GM10248 (cell line): ENCODE data around the gene MYO7A.

Source experiments
- CTCF ChIA-PET: fragments of 300-600 bp; sonication (Branson Sonifier 250); formaldehyde crosslinking; extraction: SDS; loops from one replicate; lab custom pipeline; 2021; ENCODE audit warnings: antibody characterized with exemption; lab: Yijun Ruan, JAX
- POLR2A ChIA-PET: fragments of 350-650 bp; sonication (Branson Sonifier 250); formaldehyde crosslinking; extraction: SDS; loops from one replicate; lab custom pipeline; 2020; ENCODE audit warnings: antibody characterized with exemption; lab: Yijun Ruan, JAX
- DNase-seq: peaks from one replicate; pipeline ENCODE4 v3.0.0; 2012; ENCODE audit errors: extremely low spot score
- CTCF ChIP-seq: IDR thresholded peaks from 2 replicates; pipeline ENCODE4 v1.5.1; 2012; ENCODE audit warnings: mild to moderate bottlenecking, low read depth; ENCODE audit errors: extremely low read depth, missing control alignments, control extremely low read depth

MYO7A gene

GRCh38 chr11:77141034-77141433 lies 13.0 kb downstream of the MYO7A start:
- no peak for TF ChIP-seq CTCF
- POLR2A ChIA-PET = no interaction called here
- CTCF ChIA-PET = no interaction called here
- DNase-seq = no peak

GRCh38 chr11:77141475-77141874 lies 13.4 kb downstream of the MYO7A start:
- ChIA-PET POLR2A (no interaction called here), CTCF (interaction anchor here (1.3 kb wide), 1 partner anchor 407 kb away, joined by 3 read pairs; no protein-coding TSS in a partner anchor)
- DNase-seq = no peak
- no peak for TF ChIP-seq CTCF

GRCh38 chr11:77142091-77142975 lies 14.3 kb downstream of the MYO7A start:
- POLR2A ChIA-PET = no interaction called here
- DNase-seq = no peak
- TF ChIP-seq CTCF = no peak
- CTCF ChIA-PET = interaction anchor here (1.1 to 1.3 kb wide), 2 partner anchors 15 to 406 kb away, joined by 3 to 6 read pairs; no protein-coding TSS in a partner anchor

- POLR2A ChIA-PET = no interaction called here
- CTCF ChIA-PET = interaction anchor here (1.1 kb wide), 1 partner anchor 17 kb away, joined by 6 read pairs; no protein-coding TSS in a partner anchor
- TF ChIP-seq CTCF = no peak
- DNase-seq = no peak
These were observed 15.5 kb downstream of the MYO7A start for GRCh38 chr11:77143405-77144020.

- no peak for DNase-seq
- CTCF ChIA-PET = interaction anchor here (4.0 kb wide), 1 partner anchor 17 kb away, joined by 16 read pairs; the partner anchor contains the start of gene MYO7A
- POLR2A ChIA-PET = no interaction called here
- no peak for TF ChIP-seq CTCF
These were observed 16.3 kb downstream of the MYO7A start for GRCh38 chr11:77144196-77144856.

- DNase-seq = no peak
- POLR2A ChIA-PET = interaction anchor here (0.6 kb wide), 1 partner anchor 97 kb away, joined by 3 read pairs; no protein-coding TSS in a partner anchor
- no peak for TF ChIP-seq CTCF
- CTCF ChIA-PET = interaction anchor here (4.0 kb wide), 1 partner anchor 17 kb away, joined by 16 read pairs; the partner anchor contains the start of gene MYO7A
These were observed 16.9 kb downstream of the MYO7A start for GRCh38 chr11:77144857-77145428.
